NCI-H1105 (cell line): ENCODE measurements around the gene KRTCAP3.
"Not testable (repeated sequence)": the region's sequence is repeated elsewhere in the genome, so short reads cannot be mapped to it uniquely, and the experiment has no call there.

Experiments used
- DNase-seq: peaks from one replicate; lab custom pipeline; 2025; lab: John Stamatoyannopoulos, UW

Gene KRTCAP3

GRCh38 chr2:27441958-27442919 is at the start of gene KRTCAP3:
KRTCAP3 (plus strand) TSS chr2:27442381; CDS start chr2:27442413, 32 bp downstream.
- peak; percentile 62 for DNase-seq

- no peak for DNase-seq
These were observed 49.0 kb upstream of the KRTCAP3 start for GRCh38 chr2:27393225-27393624.

DNA sequence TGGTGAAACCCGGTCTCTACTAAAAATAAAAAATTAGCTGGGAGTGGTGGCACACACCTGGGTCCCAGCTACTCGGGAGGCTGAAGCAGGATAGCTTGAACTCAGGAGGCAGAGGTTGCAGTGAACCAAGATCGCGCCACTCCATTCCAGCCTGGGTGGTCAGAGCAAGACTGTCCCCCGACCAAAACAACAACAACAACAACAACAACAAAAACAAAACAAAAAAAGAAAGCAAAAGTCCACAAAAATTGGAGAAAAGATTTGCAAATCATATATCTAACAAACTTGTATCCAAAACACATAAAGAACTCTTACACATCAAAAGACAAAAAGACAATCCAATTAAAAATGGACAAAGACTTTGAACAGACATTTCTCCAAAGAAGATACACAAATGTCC is 43.2 kb upstream of the KRTCAP3 start:
- DNase-seq, result no peak

GRCh38 chr2:27400348-27401135 is 41.6 kb upstream of the KRTCAP3 start:
- DNase-seq, result no peak

GRCh38 chr2:27407798-27408491 is 34.2 kb upstream of the KRTCAP3 start:
- peak; percentile 72 for DNase-seq

DNA sequence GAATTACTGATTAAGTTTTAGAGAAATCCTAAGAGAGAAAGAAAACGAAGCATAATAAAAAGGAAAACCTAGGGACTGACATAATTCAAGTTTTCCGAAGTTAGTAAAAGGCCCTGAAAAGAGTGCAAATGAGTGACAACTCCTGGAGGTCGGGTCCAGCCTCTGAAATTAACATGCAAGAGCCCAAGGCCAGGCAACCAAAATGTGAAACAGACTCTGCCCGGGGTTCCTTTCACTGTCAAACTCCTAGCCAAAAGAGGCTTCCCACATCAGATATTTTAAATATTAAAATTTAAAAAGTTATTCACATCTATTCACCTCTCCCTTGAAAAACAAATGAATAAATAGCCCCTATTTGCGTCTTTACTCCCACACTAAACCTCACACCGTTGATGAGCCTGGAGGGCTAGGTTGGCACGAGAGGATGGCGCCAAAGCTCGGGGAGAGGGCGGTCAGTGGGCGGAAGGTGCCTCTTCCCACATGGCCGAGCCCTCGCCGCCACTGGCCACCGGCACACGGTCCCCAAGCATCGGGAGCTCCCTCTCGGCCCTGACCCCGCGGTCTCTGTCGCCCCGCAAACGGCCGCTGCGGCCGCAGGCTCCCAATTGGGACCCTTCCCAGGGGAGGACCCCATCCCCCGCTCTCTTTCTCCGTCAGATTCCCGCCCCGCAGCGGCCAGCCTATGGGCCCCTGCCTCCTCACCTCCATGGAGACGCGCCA is 33.4 kb upstream of the KRTCAP3 start:
- no peak for DNase-seq

GRCh38 chr2:27409321-27410073 is 32.7 kb upstream of the KRTCAP3 start, which contains the start of gene PPM1G:
PPM1G (minus strand) TSS chr2:27409591; CDS start chr2:27409422, 169 bp downstream.
- peak; percentile 92 for DNase-seq

DNA sequence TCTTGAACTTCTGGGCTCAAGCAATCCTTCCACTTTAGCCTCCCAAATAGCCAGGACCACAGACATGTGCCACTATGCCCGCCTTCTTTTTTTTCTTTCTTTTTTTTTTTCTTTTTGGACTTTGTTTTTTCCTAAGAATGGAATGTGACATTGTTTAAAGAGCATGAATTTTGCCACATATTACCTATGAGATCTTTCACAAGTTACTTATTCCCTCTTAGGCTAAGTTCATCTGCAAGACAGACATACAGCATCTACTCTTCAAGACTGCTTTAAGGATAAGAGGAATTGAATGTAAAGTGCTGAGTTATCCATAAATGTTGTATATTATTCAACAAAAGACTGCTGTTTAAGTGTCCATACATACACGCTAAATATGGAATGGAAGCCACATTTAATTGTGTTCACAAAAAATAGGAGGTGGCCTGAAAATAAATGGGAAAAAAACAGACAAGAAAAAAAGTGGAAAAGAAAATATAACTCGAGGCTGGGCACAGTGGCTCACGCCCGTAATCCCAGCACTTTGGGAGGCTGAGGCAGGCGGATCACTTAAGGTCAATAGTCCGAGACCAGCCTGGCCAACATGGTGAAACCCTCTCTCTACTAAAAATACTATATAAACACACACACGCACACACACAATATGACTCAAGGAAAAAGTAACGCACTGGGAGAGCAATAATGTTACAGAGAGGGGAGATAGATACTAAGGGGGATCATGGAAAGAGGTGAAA is 29.6 kb upstream of the KRTCAP3 start:
- no peak for DNase-seq

DNA sequence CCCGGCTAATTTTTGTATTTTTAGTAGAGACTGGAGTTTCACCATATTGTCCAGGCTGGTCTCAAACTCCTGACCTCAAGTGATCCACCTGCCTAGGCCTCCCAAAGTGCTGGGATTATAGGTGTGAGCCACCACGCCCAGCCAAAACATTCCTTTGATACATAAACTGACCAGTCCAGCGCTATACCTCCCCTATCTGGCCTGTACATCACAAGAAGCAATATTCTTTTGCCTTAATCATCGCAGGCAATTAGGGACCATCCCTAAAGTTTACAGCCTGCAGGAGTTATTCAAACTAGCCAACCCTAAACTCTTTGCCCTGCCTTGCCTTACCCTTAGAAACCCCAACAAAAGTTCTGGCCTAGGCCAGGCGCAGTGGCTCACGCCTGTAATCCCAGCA is 26.0 kb upstream of the KRTCAP3 start:
- DNase-seq, result no peak

- DNase-seq, result no peak
These were observed 21.2 kb upstream of the KRTCAP3 start for GRCh38 chr2:27420996-27421395.

GRCh38 chr2:27421660-27422250 is 20.4 kb upstream of the KRTCAP3 start:
- no peak for DNase-seq

DNA sequence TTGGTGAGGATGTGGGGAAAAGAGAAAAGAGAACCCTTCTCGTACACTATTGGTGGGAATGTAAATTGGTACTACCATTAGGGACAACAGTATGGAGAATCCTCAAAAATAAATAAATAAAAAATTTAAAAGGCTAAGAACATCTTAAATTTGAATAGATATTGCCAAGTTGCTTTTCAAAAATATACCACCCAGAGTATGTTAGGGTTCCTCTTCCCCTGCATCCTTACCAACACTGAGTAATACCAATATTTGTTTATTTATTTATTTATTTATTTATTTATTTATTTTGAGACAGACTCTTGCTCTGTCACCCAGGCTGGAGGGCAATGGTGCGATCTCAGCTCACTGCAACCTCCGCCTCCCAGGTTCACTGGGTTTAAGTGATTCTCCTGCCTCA is 19.2 kb upstream of the KRTCAP3 start:
- DNase-seq, result no peak

- DNase-seq, result not testable (repeated sequence)
These were observed 17.1 kb upstream of the KRTCAP3 start for GRCh38 chr2:27425039-27425438.

- no peak for DNase-seq
These were observed 14.3 kb upstream of the KRTCAP3 start for GRCh38 chr2:27427863-27428212.

GRCh38 chr2:27428213-27428977 is 13.8 kb upstream of the KRTCAP3 start, which contains the start of gene NRBP1:
NRBP1 (plus strand) TSS chr2:27428631; CDS start chr2:27433274, 4,643 bp downstream.
- DNase-seq, result peak; percentile 77

DNA sequence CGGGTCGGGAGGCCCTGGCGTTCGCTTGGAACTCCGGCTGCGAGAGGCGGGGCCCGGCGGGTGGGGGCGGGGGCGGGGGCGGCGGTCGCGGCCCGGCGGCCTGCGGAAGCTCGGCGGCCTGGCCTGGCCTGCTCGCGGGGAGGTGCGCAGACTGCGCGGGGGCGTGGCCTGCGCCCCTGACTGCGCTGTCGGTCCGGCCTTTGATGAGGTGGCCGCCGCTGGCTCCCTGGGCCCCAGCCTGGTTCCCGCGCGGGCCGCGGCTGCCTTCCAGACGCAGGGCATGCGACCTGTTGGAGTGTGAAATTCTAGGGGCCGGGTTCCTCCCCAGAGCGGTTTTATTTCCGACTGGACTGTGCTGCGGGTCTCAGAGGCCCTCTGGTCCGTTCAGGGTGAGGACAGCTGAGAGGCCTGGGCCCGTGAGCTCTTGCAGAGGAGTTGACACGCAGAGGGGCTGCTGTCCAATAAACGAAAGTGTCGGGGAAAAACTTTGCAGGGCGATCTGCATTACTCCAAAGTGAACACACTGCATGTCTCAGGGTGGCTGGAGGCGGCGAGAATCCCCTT is 13.1 kb upstream of the KRTCAP3 start:
- DNase-seq, result peak; percentile 53

GRCh38 chr2:27431395-27431794 is 10.8 kb upstream of the KRTCAP3 start:
- DNase-seq, result no peak

DNA sequence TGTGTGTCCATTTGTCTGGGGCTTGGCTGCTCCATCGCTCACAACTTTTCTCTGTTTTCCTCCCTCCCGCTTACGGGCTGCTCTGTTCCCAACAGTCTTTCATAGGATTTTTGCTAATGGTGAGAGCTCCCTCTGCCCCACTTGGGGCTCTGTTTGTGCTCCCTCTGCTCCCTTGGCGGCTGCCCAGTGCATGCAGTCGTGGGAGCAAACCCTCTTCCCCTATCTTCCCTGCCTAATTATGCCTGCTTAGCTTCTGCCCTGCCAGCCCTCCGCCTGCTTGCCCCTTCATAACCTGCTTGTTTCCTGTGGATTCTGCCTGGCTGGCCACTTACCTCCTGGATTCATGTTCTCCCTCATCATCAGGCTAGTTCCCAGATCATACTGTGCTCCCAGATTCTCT is 6.6 kb upstream of the KRTCAP3 start:
- no peak for DNase-seq
